WERI-Rb-1 (cell line): ENCODE measurements around the gene SLC29A3.
"Not testable (repeated sequence)": the region's sequence is repeated elsewhere in the genome, so short reads cannot be mapped to it uniquely, and the experiment has no call there.

Experiments used
- DNase-seq: peaks from one replicate; pipeline ENCODE4 v3.0.0-alpha.2; 2020
- H3K27ac ChIP-seq: fragments of 250-450 bp; sonication (Bioruptor Pico); 2 replicates; pipeline ENCODE4 v1.5.1; 2020; ENCODE audit warnings: mild to moderate bottlenecking, moderate library complexity
- H3K27me3 ChIP-seq: fragments of 250-450 bp; sonication (Bioruptor Pico); 2 replicates; pipeline ENCODE4 v1.5.1; 2021; ENCODE audit warnings: mild to moderate bottlenecking, low read depth, moderate library complexity; ENCODE audit not compliant: insufficient read depth, severe bottlenecking
- H3K36me3 ChIP-seq: fragments of 250-450 bp; sonication (Bioruptor Pico); 2 replicates; pipeline ENCODE4 v1.5.1; 2020; ENCODE audit warnings: mild to moderate bottlenecking, moderate library complexity
- H3K4me3 ChIP-seq: 2 replicates; pipeline ENCODE4 v1.5.1; 2011; ENCODE audit warnings: low read depth, mild to moderate bottlenecking, control low read depth, low read length
- H3K9me3 ChIP-seq: fragments of 250-450 bp; sonication (Bioruptor Pico); 2 replicates; pipeline ENCODE4 v1.5.1; 2021; ENCODE audit warnings: mild to moderate bottlenecking, moderate library complexity; ENCODE audit not compliant: severe bottlenecking
- TF ChIP-seq, protein P1 (sequence below): IDR thresholded peaks from 2 replicates; pipeline ENCODE4 v1.5.1; 2011; ENCODE audit warnings: low read depth, mild to moderate bottlenecking, control low read depth, inconsistent platforms, low read length

Gene SLC29A3

DNA sequence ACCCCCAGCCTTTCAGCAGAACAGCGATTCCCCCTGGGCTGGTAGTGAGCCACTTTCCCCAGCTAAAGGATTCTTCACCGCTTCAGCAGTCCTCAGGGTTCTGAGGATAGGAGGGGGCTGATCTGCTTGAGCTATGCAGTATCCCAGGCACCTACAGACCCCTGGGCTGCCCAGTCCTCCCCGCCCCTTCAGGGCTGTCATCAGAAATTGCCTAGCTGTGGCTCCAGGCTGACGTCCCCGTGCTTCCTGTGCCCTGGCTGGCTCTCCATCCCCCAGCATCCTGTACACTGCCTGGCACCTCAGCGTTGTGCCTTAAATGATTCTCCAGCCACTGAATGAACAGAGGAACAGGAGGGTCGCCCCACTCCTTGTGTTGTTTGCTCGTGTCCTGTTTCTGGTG, 39.2 kb downstream of the SLC29A3 start:
- no peak overlapping the region; the same call in 1 of the 2 replicates for H3K27ac ChIP-seq
- TF ChIP-seq, protein P1, sequence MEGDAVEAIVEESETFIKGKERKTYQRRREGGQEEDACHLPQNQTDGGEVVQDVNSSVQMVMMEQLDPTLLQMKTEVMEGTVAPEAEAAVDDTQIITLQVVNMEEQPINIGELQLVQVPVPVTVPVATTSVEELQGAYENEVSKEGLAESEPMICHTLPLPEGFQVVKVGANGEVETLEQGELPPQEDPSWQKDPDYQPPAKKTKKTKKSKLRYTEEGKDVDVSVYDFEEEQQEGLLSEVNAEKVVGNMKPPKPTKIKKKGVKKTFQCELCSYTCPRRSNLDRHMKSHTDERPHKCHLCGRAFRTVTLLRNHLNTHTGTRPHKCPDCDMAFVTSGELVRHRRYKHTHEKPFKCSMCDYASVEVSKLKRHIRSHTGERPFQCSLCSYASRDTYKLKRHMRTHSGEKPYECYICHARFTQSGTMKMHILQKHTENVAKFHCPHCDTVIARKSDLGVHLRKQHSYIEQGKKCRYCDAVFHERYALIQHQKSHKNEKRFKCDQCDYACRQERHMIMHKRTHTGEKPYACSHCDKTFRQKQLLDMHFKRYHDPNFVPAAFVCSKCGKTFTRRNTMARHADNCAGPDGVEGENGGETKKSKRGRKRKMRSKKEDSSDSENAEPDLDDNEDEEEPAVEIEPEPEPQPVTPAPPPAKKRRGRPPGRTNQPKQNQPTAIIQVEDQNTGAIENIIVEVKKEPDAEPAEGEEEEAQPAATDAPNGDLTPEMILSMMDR: no peak
- no peak overlapping the region for H3K4me3 ChIP-seq
- no peaks in the 10 kb centered on the region for H3K9me3 ChIP-seq
- no peak for DNase-seq
- no peaks in the 10 kb centered on the region for H3K27me3 ChIP-seq
- peaks cover 97% of the 10 kb centered on the region for H3K36me3 ChIP-seq

DNA sequence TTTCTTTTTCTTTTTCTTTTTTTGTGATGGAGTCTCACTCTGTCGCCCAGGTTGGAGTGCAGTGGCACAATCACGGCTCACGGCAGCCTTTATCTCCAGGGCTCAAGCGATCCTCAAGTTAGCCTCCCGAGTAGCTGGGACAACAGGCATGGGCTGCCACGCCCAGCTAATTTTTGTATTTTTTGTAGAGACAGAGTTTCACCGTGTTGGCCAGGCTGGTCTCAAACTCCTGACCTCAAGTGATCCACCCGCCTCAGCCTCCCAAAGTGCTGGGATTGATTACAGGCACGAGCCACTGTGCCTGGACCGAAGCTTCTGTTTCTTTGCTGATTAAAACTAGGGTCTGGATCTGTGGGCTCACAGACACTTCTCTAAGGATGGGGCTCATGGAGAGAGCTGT, 39.8 kb downstream of the SLC29A3 start:
- not testable (repeated sequence) for H3K27ac ChIP-seq, H3K4me3 ChIP-seq, H3K9me3 ChIP-seq, DNase-seq, H3K27me3 ChIP-seq
- H3K36me3 ChIP-seq: peaks cover 96% of the 10 kb centered on the region

DNA sequence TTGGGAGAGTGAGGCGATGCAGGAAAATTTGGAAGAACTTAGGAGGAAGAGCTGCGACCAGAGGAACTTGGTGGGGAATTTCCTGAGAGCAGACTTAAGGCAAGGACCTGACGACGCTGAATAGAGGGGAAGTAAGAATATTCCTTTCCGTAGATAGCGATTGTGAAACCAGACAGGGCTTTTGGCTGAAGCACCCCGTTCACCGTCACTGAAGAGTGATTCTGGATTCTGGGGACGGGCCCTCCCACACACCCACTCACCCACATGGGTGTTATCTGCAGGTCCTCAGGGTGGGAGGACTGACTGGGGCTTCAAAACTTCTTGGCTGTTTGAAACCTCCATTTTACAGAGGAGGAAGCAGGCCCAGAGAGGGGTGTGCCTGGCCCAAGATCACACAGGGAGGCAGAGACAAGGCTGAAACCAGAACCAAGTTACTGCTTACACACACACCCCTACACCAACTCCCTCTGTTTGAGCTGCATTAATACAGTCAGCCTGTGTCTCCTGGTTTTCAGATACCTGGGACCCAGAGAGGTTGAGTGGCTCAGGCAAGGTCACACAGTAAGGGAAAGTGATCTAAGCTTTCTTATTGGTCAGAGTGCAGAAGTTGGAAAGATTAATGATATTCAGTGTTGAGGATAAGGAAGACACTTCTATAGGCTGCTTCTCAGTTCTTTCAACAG, 40.4 kb downstream of the SLC29A3 start:
- TF ChIP-seq, protein P1: no peak

DNA sequence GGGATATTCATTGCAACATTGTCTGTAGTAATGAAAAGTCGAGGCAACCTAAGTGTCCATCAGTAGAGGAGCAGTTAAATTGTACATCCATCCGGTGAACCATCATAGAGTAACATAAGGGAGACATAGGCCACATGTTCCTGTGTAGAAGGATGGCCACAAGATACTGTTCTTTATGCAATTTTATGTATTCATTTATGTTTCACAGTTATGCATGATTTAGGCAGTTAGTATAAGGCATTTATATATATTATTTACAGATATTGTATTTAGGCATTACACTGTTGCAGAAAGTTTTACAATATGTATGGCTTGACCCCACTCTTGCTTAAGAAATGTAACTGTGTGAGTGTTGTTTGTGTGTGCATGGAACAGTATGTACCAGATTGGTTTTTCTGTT, 41.7 kb downstream of the SLC29A3 start:
- H3K27me3 ChIP-seq: no peaks in the 10 kb centered on the region
- TF ChIP-seq, protein P1: no peak
- H3K9me3 ChIP-seq: no peaks in the 10 kb centered on the region
- H3K36me3 ChIP-seq: peaks cover 96% of the 10 kb centered on the region
- no peak for DNase-seq
- H3K27ac ChIP-seq: no peak overlapping the region
- H3K4me3 ChIP-seq: no peak overlapping the region

More for the DNA sequence above, 40.4 kb downstream of the SLC29A3 start:
- no peaks in the 10 kb centered on the region for H3K9me3 ChIP-seq
- H3K27me3 ChIP-seq: no peaks in the 10 kb centered on the region
- no peak overlapping the region for H3K4me3 ChIP-seq
- H3K27ac ChIP-seq: no peak overlapping the region
- no peak for DNase-seq
- H3K36me3 ChIP-seq: peaks cover 96% of the 10 kb centered on the region

DNA sequence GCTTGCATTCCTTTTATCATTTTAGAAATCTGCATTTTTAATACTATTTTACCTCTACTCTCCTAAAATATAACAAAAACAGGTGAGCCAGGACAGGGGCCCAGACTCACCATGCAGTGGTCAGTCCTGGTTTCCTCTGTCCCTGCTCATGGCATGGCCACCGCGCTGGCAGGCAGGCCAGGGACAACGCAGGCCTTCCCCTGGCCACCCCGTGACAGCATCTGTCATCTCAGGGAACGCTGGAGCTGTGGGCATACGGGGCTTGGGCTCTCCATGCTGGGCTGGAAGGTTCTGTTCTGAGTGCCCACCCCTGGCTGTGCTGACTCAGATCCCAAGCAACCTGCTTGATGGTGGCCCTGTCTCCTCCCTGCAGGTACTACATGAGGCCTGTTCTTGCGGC, 42.5 kb downstream of the SLC29A3 start:
- peaks cover 96% of the 10 kb centered on the region for H3K36me3 ChIP-seq

DNA sequence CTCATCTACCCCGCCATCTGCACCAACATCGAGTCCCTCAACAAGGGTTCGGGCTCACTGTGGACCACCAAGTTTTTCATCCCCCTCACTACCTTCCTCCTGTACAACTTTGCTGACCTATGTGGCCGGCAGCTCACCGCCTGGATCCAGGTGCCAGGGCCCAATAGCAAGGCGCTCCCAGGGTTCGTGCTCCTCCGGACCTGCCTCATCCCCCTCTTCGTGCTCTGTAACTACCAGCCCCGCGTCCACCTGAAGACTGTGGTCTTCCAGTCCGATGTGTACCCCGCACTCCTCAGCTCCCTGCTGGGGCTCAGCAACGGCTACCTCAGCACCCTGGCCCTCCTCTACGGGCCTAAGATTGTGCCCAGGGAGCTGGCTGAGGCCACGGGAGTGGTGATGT, 43.1 kb downstream of the SLC29A3 start:
- H3K27me3 ChIP-seq: no peaks in the 10 kb centered on the region
- no peak overlapping the region; the same call in 1 of the 2 replicates for H3K27ac ChIP-seq
- H3K4me3 ChIP-seq: no peak overlapping the region
- TF ChIP-seq, protein P1: no peak
- no peaks in the 10 kb centered on the region for H3K9me3 ChIP-seq
- DNase-seq: no peak
- peaks cover 93% of the 10 kb centered on the region for H3K36me3 ChIP-seq

More for the DNA sequence above, 42.5 kb downstream of the SLC29A3 start:
- Histone ChIP-seq H3K4me3 (no peak overlapping the region), H3K27me3 (no peaks in the 10 kb centered on the region), H3K9me3 (no peaks in the 10 kb centered on the region), H3K27ac (no peak overlapping the region)
- DNase-seq: no peak
- TF ChIP-seq, protein P1: no peak
